GM21717 (cell line): ENCODE results near the gene STARD4.

Experiments used
- ATAC-seq: cut with Tn5 transposase; IDR thresholded peaks from one replicate; pipeline ENCODE4 v1.9.1; 2021; ENCODE audit warnings: mild to moderate bottlenecking, moderate library complexity; ENCODE audit not compliant: unreplicated experiment

Gene STARD4, protein sequence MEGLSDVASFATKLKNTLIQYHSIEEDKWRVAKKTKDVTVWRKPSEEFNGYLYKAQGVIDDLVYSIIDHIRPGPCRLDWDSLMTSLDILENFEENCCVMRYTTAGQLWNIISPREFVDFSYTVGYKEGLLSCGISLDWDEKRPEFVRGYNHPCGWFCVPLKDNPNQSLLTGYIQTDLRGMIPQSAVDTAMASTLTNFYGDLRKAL

GRCh38 chr5:111512375-111513130 is at the start of gene STARD4:
STARD4 (minus strand) TSS chr5:111512535; CDS start chr5:111507433, 5,102 bp downstream.
- ATAC-seq, result peak; percentile 95

GRCh38 chr5:111559680-111560079 is 47.3 kb upstream of the STARD4 start:
- no peak for ATAC-seq

DNA sequence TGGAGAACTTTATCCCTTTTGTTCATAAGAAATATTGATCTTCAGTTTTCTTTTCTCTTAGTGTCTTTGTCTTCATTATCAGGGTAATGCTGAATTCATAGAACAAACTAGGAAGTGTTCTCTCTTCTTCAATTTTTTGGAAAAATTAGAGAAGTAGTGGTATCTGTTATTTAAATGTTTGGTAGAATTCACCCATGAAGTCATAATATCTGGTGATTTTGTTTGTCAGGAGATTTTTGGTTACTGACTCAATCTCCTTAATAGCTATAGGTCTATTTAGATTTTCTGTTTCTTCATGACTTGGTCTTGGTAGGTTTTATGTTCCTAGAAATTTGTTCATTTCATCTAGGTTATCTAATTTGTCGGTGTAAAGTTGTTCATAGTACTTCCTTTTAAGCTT is 45.4 kb upstream of the STARD4 start:
- ATAC-seq, result no peak

- ATAC-seq, result no peak
These were observed 44.8 kb upstream of the STARD4 start for GRCh38 chr5:111557111-111557510.

DNA sequence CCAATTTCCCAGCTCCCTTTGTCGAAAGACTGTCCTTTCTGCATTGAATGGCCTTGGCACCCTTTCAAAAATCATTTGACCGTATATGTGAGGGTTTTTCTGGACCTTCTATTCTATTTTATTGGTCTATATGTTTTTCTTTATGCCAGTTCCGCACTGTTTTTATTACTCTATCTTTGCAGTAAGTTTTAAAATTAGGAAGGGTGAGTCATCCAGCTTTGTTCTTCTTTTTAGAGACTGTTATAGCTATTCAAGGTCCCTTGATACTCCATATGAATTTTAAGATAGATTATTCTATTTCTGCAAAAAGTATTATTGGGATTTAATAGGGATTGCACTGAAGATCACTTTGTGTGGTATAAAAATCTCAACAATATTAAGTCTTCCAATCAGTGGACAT is 44.2 kb upstream of the STARD4 start:
- no peak for ATAC-seq

- ATAC-seq, result no peak
These were observed 43.4 kb upstream of the STARD4 start for GRCh38 chr5:111555760-111556159.

DNA sequence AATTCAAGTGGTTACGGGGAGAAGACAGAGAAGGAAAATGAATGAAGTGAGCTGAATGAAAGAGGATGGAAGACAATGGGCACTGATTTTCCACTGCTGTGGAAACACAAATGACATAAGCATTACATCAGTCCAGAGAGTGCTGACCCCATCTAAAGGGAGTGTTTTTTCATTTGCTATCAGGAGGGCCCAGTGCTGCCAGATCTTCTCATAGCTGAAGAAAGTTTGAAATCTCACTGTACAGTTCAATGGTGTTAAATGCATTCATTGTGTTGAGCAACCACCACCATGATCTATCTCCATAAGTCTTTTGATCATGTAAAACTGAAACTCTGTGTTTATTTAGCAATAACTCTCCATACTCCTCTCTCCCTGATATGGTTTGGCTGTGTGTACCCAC is 41.5 kb upstream of the STARD4 start:
- ATAC-seq, result no peak

DNA sequence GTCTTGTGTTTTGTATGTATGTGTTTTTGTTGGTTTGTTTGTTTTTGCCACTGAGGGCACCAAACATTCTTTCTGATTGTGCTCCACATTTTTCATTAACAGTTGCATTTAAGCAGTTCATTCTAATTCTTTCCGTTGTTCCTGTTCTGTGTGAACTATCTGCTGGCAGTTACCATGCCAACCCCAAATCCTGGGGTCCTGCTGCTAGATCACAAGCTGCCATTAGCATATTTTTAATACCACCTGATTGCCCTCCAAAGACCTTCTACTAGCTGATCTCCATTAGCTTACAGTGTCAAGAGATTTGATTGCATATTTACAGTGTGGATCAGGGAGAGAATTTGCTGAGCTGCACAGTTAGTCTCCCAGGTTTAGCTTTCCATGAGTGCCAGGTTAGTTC is 40.6 kb upstream of the STARD4 start:
- no peak for ATAC-seq

DNA sequence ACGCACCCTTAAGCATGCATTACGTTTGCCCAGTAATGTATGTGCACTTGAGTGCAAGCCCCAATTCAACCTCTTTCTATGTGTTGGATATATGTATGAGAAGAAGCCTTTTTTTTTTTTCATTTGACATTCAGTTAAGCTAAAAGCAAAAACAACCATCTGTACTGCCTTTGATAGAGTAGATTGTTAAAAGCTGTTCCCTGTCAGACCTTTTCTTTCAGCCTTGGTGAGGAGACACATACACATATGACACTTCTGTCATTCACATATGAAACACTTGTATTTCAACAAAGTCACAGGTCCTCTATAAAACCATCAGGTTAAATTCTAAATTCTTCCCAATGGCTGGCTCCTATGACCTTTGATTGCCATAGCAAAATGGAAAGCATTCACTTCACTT is 40.2 kb upstream of the STARD4 start:
- no peak for ATAC-seq

DNA sequence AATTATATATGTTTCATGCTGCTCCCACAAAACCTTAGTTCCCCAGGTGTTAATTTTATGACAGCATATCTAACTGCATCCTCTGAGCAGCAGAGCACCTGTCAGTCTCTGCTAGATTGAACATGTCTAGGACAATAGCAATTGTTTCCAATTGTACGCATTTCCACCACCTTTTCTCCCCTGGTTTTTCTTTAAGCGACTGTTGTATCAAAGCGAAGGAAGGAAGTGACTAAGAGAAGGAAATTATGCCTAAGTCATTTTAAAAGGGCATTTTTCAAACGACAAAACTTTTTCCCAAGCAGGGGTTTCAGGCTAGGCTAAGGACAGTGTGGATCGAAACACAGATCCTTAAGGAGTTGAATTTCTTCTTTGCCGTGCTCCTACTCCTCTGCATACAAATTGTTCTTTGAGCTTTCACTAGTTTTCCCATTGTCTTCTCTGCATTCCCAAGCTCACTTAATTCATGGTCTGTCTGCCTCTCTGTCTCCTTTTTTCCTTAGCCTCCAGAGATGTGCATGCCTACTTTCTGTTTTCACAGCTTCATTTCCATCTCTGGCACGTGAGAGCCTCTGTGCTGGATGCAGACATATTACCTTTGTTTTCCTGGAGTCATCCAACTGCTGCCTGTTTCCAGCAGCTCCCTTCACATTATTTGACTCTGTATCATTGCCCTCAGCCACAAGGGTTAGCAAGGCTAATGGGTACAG is 39.4 kb upstream of the STARD4 start:
- no peak for ATAC-seq

DNA sequence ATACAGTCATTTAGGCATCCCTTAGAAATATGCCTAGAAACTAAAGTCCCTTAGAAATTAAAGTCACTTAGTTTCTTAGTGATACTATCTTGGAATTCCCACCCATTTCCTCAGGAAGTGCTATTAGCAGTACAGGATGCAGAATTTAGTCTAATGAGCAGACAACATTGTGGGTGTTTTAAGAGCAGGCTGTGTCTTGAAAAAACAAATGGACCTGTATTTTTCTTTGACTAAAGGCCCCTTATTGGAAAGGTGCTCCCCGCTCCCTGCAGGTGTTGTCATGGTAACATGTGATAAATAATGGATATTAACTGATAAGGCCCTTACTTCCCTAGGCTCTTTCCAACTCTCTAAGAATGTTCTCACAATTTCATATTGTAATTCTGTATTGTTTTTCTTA is 38.8 kb upstream of the STARD4 start:
- ATAC-seq, result no peak

- peak; percentile 87 for ATAC-seq
These were observed 38.1 kb upstream of the STARD4 start for GRCh38 chr5:111550282-111551020.

GRCh38 chr5:111548992-111549649 is 36.8 kb upstream of the STARD4 start:
- ATAC-seq, result no peak

DNA sequence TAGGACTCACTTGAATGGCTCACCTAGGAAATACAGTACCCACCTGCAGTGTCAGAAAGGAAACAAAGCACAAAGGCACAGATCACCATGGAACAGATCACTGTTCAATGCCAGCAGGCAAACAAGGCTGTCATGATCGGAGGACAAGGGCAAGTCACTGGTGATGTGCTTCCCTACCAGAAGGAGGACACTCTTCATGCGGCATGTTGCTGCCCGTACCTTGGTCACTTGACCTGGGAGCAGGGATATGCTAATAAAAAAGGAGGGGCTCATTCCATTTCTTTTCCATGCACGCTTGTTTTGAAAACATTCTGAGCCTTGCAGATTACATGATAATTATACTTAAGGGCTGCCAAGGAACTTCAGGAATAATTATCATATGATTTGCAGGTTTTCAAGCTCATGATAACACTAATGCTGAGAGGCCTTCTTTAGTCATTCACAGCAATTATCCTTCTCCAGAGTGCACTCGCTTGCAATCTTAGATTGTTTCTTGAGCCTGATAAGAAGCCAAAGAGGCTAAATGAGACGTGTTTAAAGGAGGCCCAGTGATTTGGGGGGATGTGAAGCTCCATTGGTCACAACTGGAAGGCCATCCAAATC is 36.1 kb upstream of the STARD4 start:
- no peak for ATAC-seq

- ATAC-seq, result no peak
These were observed 32.7 kb upstream of the STARD4 start for GRCh38 chr5:111545031-111545430.

- ATAC-seq, result no peak
These were observed 25.0 kb upstream of the STARD4 start for GRCh38 chr5:111537141-111538024.

DNA sequence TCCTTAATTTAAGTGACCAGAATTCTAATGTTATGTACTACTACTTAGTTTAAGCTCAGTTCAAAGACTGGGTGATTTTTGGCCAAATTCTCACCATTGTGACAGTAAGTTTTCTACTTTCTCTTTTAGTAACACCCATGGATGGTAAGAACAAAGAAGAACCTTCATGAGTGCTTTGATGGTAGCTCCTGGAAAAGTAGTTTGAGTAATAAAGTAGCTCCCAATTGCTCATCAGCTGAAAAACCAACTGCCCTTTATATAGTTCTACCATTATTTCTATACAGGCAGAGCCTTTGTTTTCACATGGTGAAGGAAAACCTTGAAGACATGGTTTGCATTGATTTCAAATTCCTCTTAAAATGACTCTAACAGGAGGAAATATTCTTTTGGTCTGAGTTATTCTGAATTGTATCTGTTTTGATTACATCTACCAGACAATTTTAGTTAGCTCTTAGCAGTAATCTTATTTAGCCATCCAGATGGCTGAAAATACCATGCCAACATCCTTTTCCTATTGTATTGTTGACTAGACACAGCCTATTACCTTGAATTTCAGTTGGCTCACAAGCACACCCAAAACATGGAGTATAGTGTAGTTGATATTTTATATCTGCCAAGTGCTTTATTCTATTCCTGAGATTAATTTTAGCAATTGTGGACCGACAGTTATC is 23.7 kb upstream of the STARD4 start:
- ATAC-seq, result no peak

DNA sequence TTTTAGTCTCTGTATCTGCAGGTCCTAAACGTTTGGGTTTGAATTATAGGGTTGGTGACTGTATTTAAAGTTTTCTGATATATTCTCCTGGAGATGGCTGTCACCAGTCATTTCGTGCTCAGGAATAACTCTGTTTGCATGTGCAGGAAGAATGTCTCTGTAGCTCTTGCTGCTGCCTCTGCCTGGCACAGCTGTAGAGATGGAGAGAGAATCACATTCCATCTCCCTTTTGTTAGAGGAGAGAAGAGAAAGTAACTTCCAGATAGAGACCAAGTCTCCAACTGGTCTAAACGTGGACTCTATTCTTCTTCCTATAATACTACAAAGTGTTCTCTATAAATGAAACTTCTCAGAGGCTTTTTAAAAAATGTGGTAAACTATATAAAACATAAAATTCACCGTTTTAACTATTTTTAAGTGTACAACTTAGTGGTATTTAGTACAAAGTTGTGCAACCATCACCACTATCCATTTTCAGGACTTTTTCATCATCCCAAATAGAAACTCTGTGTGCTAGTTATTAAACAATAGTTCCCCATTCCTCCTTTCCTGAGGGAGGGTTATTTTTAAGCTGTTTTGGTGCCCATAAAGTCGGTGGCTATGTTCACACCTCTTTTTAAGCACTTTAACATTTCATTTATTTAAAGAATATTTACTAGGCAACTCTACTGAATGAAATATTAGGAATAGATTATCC is 20.7 kb upstream of the STARD4 start:
- no peak for ATAC-seq
